ENCODE data around the gene TRIM61. TPM values are rescaled to one million over a fixed set of nuclear protein-coding genes. Genes with fewer than 3 reads are reported as not detected.
"Not testable (repeated sequence)": the region's sequence is repeated elsewhere in the genome, so short reads cannot be mapped to it uniquely, and the experiment has no call there.

TRIM61 gene
- total RNA-seq, 1 donor from 2014 or later = 0.19 TPM

- Mint-ChIP-seq H3K4me3 (no peak overlapping the region), H3K4me1 (no peaks in the 10 kb centered on the region), H3K27me3 (ENCODE audit: low read depth) (no peaks in the 10 kb centered on the region), H3K9me3 (no peaks in the 10 kb centered on the region), H3K36me3 (ENCODE audit: low read depth) (no peaks in the 10 kb centered on the region), H3K27ac (ENCODE audit: unreplicated experiment) (no peak overlapping the region)
- DNase-seq (ENCODE audit: low read depth, low spot score) = no peak
- no peak for TF ChIP-seq CTCF (conservative IDR thresholded peaks at IDR 0.05)
Observed at GRCh38 chr4:164931551-164932324, 45.7 kb downstream of the TRIM61 start.

GRCh38 chr4:164930647-164931046 lies 46.8 kb downstream of the TRIM61 start:
- H3K4me3 Mint-ChIP-seq = no peak overlapping the region
- no peaks in the 10 kb centered on the region for H3K27me3 Mint-ChIP-seq (ENCODE audit: low read depth)
- no peaks in the 10 kb centered on the region for H3K36me3 Mint-ChIP-seq (ENCODE audit: low read depth)
- no peaks in the 10 kb centered on the region for H3K9me3 Mint-ChIP-seq
- no peak overlapping the region for H3K27ac Mint-ChIP-seq (ENCODE audit: unreplicated experiment)
- no peak for TF ChIP-seq CTCF (conservative IDR thresholded peaks at IDR 0.05)
- no peaks in the 10 kb centered on the region for H3K4me1 Mint-ChIP-seq
- DNase-seq (ENCODE audit: low read depth, low spot score) = no peak

GRCh38 chr4:164927101-164927500 lies 50.4 kb downstream of the TRIM61 start:
- not testable (repeated sequence) for H3K27ac Mint-ChIP-seq (ENCODE audit: unreplicated experiment); DNase-seq (ENCODE audit: low read depth, low spot score); H3K9me3 Mint-ChIP-seq; H3K4me1 Mint-ChIP-seq; H3K36me3 Mint-ChIP-seq (ENCODE audit: low read depth); H3K4me3 Mint-ChIP-seq; H3K27me3 Mint-ChIP-seq (ENCODE audit: low read depth)

GRCh38 chr4:164926301-164926700 lies 51.2 kb downstream of the TRIM61 start:
- Mint-ChIP-seq H3K9me3 (no peaks in the 10 kb centered on the region), H3K27me3 (ENCODE audit: low read depth) (no peaks in the 10 kb centered on the region), H3K4me3 (no peak overlapping the region), H3K36me3 (ENCODE audit: low read depth) (no peaks in the 10 kb centered on the region), H3K4me1 (no peaks in the 10 kb centered on the region), H3K27ac (ENCODE audit: unreplicated experiment) (no peak overlapping the region)
- DNase-seq (ENCODE audit: low read depth, low spot score) = no peak
- TF ChIP-seq CTCF (conservative IDR thresholded peaks at IDR 0.05) = no peak

- H3K36me3 Mint-ChIP-seq (ENCODE audit: low read depth) = peaks cover 3% of the 10 kb centered on the region
- no peaks in the 10 kb centered on the region for H3K4me1 Mint-ChIP-seq
- no peak for DNase-seq (ENCODE audit: low read depth, low spot score)
- no peaks in the 10 kb centered on the region for H3K27me3 Mint-ChIP-seq (ENCODE audit: low read depth)
- no peak overlapping the region for H3K27ac Mint-ChIP-seq (ENCODE audit: unreplicated experiment)
- no peak for TF ChIP-seq CTCF (conservative IDR thresholded peaks at IDR 0.05)
- H3K4me3 Mint-ChIP-seq = no peak overlapping the region
- peaks cover 3% of the 10 kb centered on the region for H3K9me3 Mint-ChIP-seq
Observed at GRCh38 chr4:164924670-164925238, 52.7 kb downstream of the TRIM61 start.

GRCh38 chr4:164918956-164919355 lies 58.5 kb downstream of the TRIM61 start:
- Mint-ChIP-seq H3K27me3 (ENCODE audit: low read depth) (no peaks in the 10 kb centered on the region), H3K4me1 (no peaks in the 10 kb centered on the region), H3K9me3 (peaks cover 3% of the 10 kb centered on the region), H3K36me3 (ENCODE audit: low read depth) (peaks cover 3% of the 10 kb centered on the region), H3K4me3 (no peak overlapping the region), H3K27ac (ENCODE audit: unreplicated experiment) (no peak overlapping the region)
- DNase-seq (ENCODE audit: low read depth, low spot score) = no peak
- TF ChIP-seq CTCF (conservative IDR thresholded peaks at IDR 0.05) = no peak
